HEK293 (cell line): Measurements from ENCODE around the gene TINCR.

Source experiments
- CTCF ChIA-PET: fragments of 350-600 bp; formaldehyde crosslinking; extraction: SDS; loops from one replicate; lab custom pipeline; 2021; ENCODE audit warnings: antibody characterized with exemption; lab: Yijun Ruan, JAX
- POLR2A ChIA-PET: fragments of 300-600 bp; formaldehyde crosslinking; extraction: SDS; loops from one replicate; lab custom pipeline; 2020; ENCODE audit warnings: antibody characterized with exemption, inconsistent platforms; lab: Yijun Ruan, JAX
- H3K27ac ChIP-seq: fragments of 200-500 bp; sonication (Bioruptor generic); 2 replicates; pipeline ENCODE4 v1.5.1; 2014; ENCODE audit warnings: low read depth, low read length, control low read depth, inconsistent platforms; ENCODE audit errors: extremely low read depth
- H3K36me3 ChIP-seq, 2 experiments: fragments of 200-500 bp in 1 of 2; sonication (Bioruptor generic) in 1 of 2; 1 replicate in 1 of 2; 2 replicates in 1 of 2; pipeline ENCODE4 v1.5.1; 2014 to 2017; ENCODE audit warnings: inconsistent platforms in 2 of 2, low read length in 2 of 2; ENCODE audit not compliant: control insufficient read depth in 2 of 2, insufficient read depth in 1 of 2
- H3K4me1 ChIP-seq: fragments of 200-500 bp; sonication (Bioruptor generic); 2 replicates; pipeline ENCODE4 v1.5.1; 2014; ENCODE audit warnings: mild to moderate bottlenecking, low read length, inconsistent platforms; ENCODE audit not compliant: control insufficient read depth, insufficient read depth
- H3K4me3 ChIP-seq: 2 replicates; pipeline ENCODE4 v1.5.1; 2011; ENCODE audit warnings: low read depth, mild to moderate bottlenecking, control low read depth, low read length, moderate library complexity
- H3K9me3 ChIP-seq: fragments of 200-500 bp; sonication (Bioruptor generic); 2 replicates; pipeline ENCODE4 v1.5.1; 2014; ENCODE audit warnings: low read depth, low read length, inconsistent platforms; ENCODE audit not compliant: control insufficient read depth, insufficient read depth
- GLI4 ChIP-seq: fragments of 450-650 bp; formaldehyde crosslinking; IDR thresholded peaks from 2 replicates; pipeline ENCODE4 v1.5.1; 2016; ENCODE audit warnings: missing biosample characterization, missing genetic modification characterization
- ZBTB11 ChIP-seq: fragments of 450-650 bp; formaldehyde crosslinking; conservative IDR thresholded peaks from 2 replicates; pipeline ENCODE4 v1.5.1; 2016; ENCODE audit warnings: low read depth, missing biosample characterization, missing genetic modification characterization
- ZBTB20 ChIP-seq: fragments of 450-650 bp; formaldehyde crosslinking; IDR thresholded peaks from 2 replicates; pipeline ENCODE4 v1.5.1; 2016; ENCODE audit warnings: missing biosample characterization, missing genetic modification characterization
- ZNF133 ChIP-seq: fragments of 450-650 bp; formaldehyde crosslinking; IDR thresholded peaks from 2 replicates; pipeline ENCODE4 v1.5.1; 2016; ENCODE audit warnings: missing biosample characterization, missing genetic modification characterization
- ZNF292 ChIP-seq: fragments of 450-650 bp; formaldehyde crosslinking; IDR thresholded peaks from 2 replicates; pipeline ENCODE4 v1.5.1; 2016; ENCODE audit warnings: low read depth, missing biosample characterization, missing genetic modification characterization, borderline replicate concordance
- ZNF354C ChIP-seq: fragments of 450-650 bp; formaldehyde crosslinking; IDR thresholded peaks from 2 replicates; pipeline ENCODE4 v1.5.1; 2016; ENCODE audit warnings: missing biosample characterization, missing genetic modification characterization, low read depth, borderline replicate concordance
- ZNF394 ChIP-seq: fragments of 450-650 bp; formaldehyde crosslinking; IDR thresholded peaks from 2 replicates; pipeline ENCODE4 v1.5.1; 2016; ENCODE audit warnings: missing biosample characterization, missing genetic modification characterization, mild to moderate bottlenecking, moderate library complexity, borderline replicate concordance
- ZNF416 ChIP-seq: fragments of 450-650 bp; formaldehyde crosslinking; IDR thresholded peaks from 2 replicates; pipeline ENCODE4 v1.5.1; 2016; ENCODE audit warnings: missing biosample characterization, missing genetic modification characterization
- ZNF514 ChIP-seq: fragments of 450-650 bp; formaldehyde crosslinking; IDR thresholded peaks from 2 replicates; pipeline ENCODE4 v1.5.1; 2016; ENCODE audit warnings: missing biosample characterization, missing genetic modification characterization
- ZNF596 ChIP-seq: fragments of 450-650 bp; IDR thresholded peaks from 2 replicates; pipeline ENCODE4 v1.5.0; 2018; ENCODE audit warnings: missing biosample characterization, mild to moderate bottlenecking, missing genetic modification characterization, moderate library complexity
- ZNF707 ChIP-seq: fragments of 450-650 bp; formaldehyde crosslinking; IDR thresholded peaks from 2 replicates; pipeline ENCODE4 v1.5.1; 2016; ENCODE audit warnings: missing biosample characterization, missing genetic modification characterization
- ZNF768 ChIP-seq: fragments of 450-650 bp; formaldehyde crosslinking; IDR thresholded peaks from 2 replicates; pipeline ENCODE4 v1.5.1; 2018; ENCODE audit warnings: missing biosample characterization, mild to moderate bottlenecking, missing genetic modification characterization
- ZNF837 ChIP-seq: fragments of 450-650 bp; formaldehyde crosslinking; IDR thresholded peaks from 2 replicates; pipeline ENCODE4 v1.5.1; 2016; ENCODE audit warnings: missing biosample characterization, missing genetic modification characterization
- TF ChIP-seq, protein P1 (sequence below): fragments of 450-650 bp; formaldehyde crosslinking; IDR thresholded peaks from 2 replicates; pipeline ENCODE4 v1.5.1; 2016; ENCODE audit warnings: missing biosample characterization, missing genetic modification characterization, low read depth
- TF ChIP-seq, protein P2 (sequence below): fragments of 450-650 bp; formaldehyde crosslinking; IDR thresholded peaks from 2 replicates; pipeline ENCODE4 v1.5.1; 2016; ENCODE audit warnings: missing biosample characterization, missing genetic modification characterization
- TF ChIP-seq, protein P3 (sequence below): fragments of 450-650 bp; formaldehyde crosslinking; IDR thresholded peaks from 2 replicates; pipeline ENCODE4 v1.5.0; 2017; ENCODE audit warnings: missing biosample characterization, missing genetic modification characterization, borderline replicate concordance

TINCR gene

GRCh38 chr19:5593343-5594255, 25.8 kb upstream of the TINCR start:
- CTCF ChIA-PET: interaction anchor here (0.6 kb wide), 1 partner anchor 13 kb away, joined by 4 read pairs; no protein-coding TSS in a partner anchor
- H3K4me1 ChIP-seq: no peaks in the 10 kb centered on the region
- H3K4me3 ChIP-seq: no peak overlapping the region
- peaks cover 23 to 98% of the 10 kb centered on the region in 2 experiments for H3K36me3 ChIP-seq
- no peaks in the 10 kb centered on the region for H3K9me3 ChIP-seq
- no peak overlapping the region for H3K27ac ChIP-seq
- POLR2A ChIA-PET: no interaction called here
- no peak for TF ChIP-seq ZNF707 (tag by site-specific recombination)
- no peak for TF ChIP-seq ZNF354C (tag by site-specific recombination)
- TF ChIP-seq ZNF133 (tag by site-specific recombination): no peak
- TF ChIP-seq ZNF768: no peak
- no peak for TF ChIP-seq ZBTB20 (tag by site-specific recombination)
- no peak for TF ChIP-seq ZNF416 (tag by site-specific recombination)
- no peak for TF ChIP-seq ZNF394
- TF ChIP-seq, protein P1, sequence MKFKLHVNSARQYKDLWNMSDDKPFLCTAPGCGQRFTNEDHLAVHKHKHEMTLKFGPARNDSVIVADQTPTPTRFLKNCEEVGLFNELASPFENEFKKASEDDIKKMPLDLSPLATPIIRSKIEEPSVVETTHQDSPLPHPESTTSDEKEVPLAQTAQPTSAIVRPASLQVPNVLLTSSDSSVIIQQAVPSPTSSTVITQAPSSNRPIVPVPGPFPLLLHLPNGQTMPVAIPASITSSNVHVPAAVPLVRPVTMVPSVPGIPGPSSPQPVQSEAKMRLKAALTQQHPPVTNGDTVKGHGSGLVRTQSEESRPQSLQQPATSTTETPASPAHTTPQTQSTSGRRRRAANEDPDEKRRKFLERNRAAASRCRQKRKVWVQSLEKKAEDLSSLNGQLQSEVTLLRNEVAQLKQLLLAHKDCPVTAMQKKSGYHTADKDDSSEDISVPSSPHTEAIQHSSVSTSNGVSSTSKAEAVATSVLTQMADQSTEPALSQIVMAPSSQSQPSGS (tag by site-specific recombination): no peak
- TF ChIP-seq, protein P2, sequence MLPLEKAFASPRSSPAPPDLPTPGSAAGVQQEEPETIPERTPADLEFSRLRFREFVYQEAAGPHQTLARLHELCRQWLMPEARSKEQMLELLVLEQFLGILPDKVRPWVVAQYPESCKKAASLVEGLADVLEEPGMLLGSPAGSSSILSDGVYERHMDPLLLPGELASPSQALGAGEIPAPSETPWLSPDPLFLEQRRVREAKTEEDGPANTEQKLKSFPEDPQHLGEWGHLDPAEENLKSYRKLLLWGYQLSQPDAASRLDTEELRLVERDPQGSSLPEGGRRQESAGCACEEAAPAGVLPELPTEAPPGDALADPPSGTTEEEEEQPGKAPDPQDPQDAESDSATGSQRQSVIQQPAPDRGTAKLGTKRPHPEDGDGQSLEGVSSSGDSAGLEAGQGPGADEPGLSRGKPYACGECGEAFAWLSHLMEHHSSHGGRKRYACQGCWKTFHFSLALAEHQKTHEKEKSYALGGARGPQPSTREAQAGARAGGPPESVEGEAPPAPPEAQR (tag by site-specific recombination): no peak
- TF ChIP-seq ZBTB11: no peak
- TF ChIP-seq ZNF292: no peak
- TF ChIP-seq GLI4 (tag by site-specific recombination): no peak
- no peak for TF ChIP-seq ZNF596 (tag by site-specific recombination)
- TF ChIP-seq, protein P3, sequence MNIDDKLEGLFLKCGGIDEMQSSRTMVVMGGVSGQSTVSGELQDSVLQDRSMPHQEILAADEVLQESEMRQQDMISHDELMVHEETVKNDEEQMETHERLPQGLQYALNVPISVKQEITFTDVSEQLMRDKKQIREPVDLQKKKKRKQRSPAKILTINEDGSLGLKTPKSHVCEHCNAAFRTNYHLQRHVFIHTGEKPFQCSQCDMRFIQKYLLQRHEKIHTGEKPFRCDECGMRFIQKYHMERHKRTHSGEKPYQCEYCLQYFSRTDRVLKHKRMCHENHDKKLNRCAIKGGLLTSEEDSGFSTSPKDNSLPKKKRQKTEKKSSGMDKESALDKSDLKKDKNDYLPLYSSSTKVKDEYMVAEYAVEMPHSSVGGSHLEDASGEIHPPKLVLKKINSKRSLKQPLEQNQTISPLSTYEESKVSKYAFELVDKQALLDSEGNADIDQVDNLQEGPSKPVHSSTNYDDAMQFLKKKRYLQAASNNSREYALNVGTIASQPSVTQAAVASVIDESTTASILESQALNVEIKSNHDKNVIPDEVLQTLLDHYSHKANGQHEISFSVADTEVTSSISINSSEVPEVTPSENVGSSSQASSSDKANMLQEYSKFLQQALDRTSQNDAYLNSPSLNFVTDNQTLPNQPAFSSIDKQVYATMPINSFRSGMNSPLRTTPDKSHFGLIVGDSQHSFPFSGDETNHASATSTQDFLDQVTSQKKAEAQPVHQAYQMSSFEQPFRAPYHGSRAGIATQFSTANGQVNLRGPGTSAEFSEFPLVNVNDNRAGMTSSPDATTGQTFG (tag by site-specific recombination): no peak
- no peak for TF ChIP-seq ZNF837 (tag by site-specific recombination)
- no peak for TF ChIP-seq ZNF514 (tag by site-specific recombination)
